Right ventricle myocardium inferior (tissue), 1 donor: ENCODE data around the gene RNF212. TPM values are rescaled to one million over a fixed set of nuclear protein-coding genes. Genes with fewer than 3 reads are reported as not detected.

Experiments used
- ATAC-seq: fragments of 200-7000 bp; cut with Tn5 transposase; one replicate; pipeline ENCODE4 v1.9.1; 2020; ENCODE audit warnings: mild to moderate bottlenecking, moderate library complexity
- DNase-seq: peaks from one replicate; pipeline ENCODE4 v3.0.0; 2021; ENCODE audit errors: missing footprints
- intact Hi-C: fragments of 100-400 bp; cut with DNase I; formaldehyde crosslinking; loops from one replicate; pipeline ENCODE4 v1.11.0; 2022
- total RNA-seq: library from RNA; stranded (reverse); fragmentation: NEBNext Ultra II Directional; extraction: Animal tissue kit (Norgen Biotek cat#: 25700); gene quantifications from one replicate; pipeline ENCODE4 v1.2.1, GENCODE V29; 2021
- donor health status: DM: no; HTN: yes; CAD: no; lungs with severe emphysema.

The RNF212 gene
- total RNA-seq, 1 donor from 2014 or later = 1.7 TPM

GRCh38 chr4:1093391-1094335, 19.7 kb downstream of the RNF212 start:
- ATAC-seq (no peak), DNase-seq (no peak)
- intact Hi-C loops = no loop called here

- ATAC-seq = no peak
- intact Hi-C loops = no loop called here
- no peak for DNase-seq
Measured at GRCh38 chr4:1092983-1093361, 20.4 kb downstream of the RNF212 start.

GRCh38 chr4:1092026-1092982, 21.1 kb downstream of the RNF212 start:
- no peak for ATAC-seq
- intact Hi-C loops = no loop called here
- no peak for DNase-seq

GRCh38 chr4:1091561-1091995, 21.8 kb downstream of the RNF212 start:
- intact Hi-C loops = no loop called here
- DNase-seq = no peak
- ATAC-seq = no peak

GRCh38 chr4:1090465-1091440, 22.6 kb downstream of the RNF212 start:
- intact Hi-C loops = no loop called here
- ATAC-seq (no peak), DNase-seq (no peak)

- intact Hi-C loops = no loop called here
- peak; percentile 31 for DNase-seq
- no peak for ATAC-seq
Measured at GRCh38 chr4:1090036-1090435, 23.3 kb downstream of the RNF212 start.

- ATAC-seq (no peak), DNase-seq (no peak)
- intact Hi-C loops = no loop called here
Measured at GRCh38 chr4:1087371-1087770, 26.0 kb downstream of the RNF212 start.

- ATAC-seq = peak; percentile 32
- DNase-seq = peak; percentile 39
Measured at GRCh38 chr4:1086011-1086410, 27.4 kb downstream of the RNF212 start.

GRCh38 chr4:1085404-1085799, 28.0 kb downstream of the RNF212 start:
- intact Hi-C loops = no loop called here
- ATAC-seq (no peak), DNase-seq (no peak)

More at GRCh38 chr4:1086011-1086410, 27.4 kb downstream of the RNF212 start:
- intact Hi-C loops = no loop called here

GRCh38 chr4:1084796-1085403, 28.5 kb downstream of the RNF212 start:
- intact Hi-C loops = no loop called here
- DNase-seq = peak; percentile 53
- no peak for ATAC-seq

- ATAC-seq = no peak
- DNase-seq = no peak
- intact Hi-C loops = no loop called here
Measured at GRCh38 chr4:1084394-1084793, 29.0 kb downstream of the RNF212 start.

GRCh38 chr4:1082215-1083182, 30.9 kb downstream of the RNF212 start:
- intact Hi-C loops = no loop called here
- peak; percentile 67 for DNase-seq

GRCh38 chr4:1081689-1082040, 31.7 kb downstream of the RNF212 start:
- intact Hi-C loops = no loop called here
- no peak for ATAC-seq
- no peak for DNase-seq

More at GRCh38 chr4:1082215-1083182, 30.9 kb downstream of the RNF212 start:
- ATAC-seq = peak; percentile 65

GRCh38 chr4:1080961-1081688, 32.2 kb downstream of the RNF212 start:
- intact Hi-C loops = no loop called here
- ATAC-seq (no peak), DNase-seq (no peak)

- no peak for ATAC-seq
- intact Hi-C loops = no loop called here
- no peak for DNase-seq
Measured at GRCh38 chr4:1080432-1080831, 32.9 kb downstream of the RNF212 start.

- ATAC-seq = no peak
- intact Hi-C loops = no loop called here
- peak; percentile 55 for DNase-seq
Measured at GRCh38 chr4:1079711-1080265, 33.6 kb downstream of the RNF212 start.
